GM12801 (cell line): Measurements from ENCODE around the gene NPPC.

Experiments used
- CTCF ChIP-seq: IDR thresholded peaks from one replicate; pipeline ENCODE4 v1.5.1; 2011; ENCODE audit warnings: control low read depth; ENCODE audit not compliant: insufficient read length; ENCODE audit errors: extremely low read depth

NPPC gene

GRCh38 chr2:231879216-231879615, 47.0 kb downstream of the NPPC start:
- no peak for TF ChIP-seq CTCF

- no peak for TF ChIP-seq CTCF
Measured at GRCh38 chr2:231877533-231878456, 48.4 kb downstream of the NPPC start.

- TF ChIP-seq CTCF = no peak
Measured at GRCh38 chr2:231874944-231875343, 51.3 kb downstream of the NPPC start.
